GM18526 (cell line): Measurements from ENCODE around the gene NSRP1.

Source experiments
- POLR2A ChIP-seq: IDR thresholded peaks from 3 replicates; pipeline ENCODE4 v1.6.1; 2011; ENCODE audit not compliant: insufficient read length; ENCODE audit errors: extremely low read depth

NSRP1 gene

DNA sequence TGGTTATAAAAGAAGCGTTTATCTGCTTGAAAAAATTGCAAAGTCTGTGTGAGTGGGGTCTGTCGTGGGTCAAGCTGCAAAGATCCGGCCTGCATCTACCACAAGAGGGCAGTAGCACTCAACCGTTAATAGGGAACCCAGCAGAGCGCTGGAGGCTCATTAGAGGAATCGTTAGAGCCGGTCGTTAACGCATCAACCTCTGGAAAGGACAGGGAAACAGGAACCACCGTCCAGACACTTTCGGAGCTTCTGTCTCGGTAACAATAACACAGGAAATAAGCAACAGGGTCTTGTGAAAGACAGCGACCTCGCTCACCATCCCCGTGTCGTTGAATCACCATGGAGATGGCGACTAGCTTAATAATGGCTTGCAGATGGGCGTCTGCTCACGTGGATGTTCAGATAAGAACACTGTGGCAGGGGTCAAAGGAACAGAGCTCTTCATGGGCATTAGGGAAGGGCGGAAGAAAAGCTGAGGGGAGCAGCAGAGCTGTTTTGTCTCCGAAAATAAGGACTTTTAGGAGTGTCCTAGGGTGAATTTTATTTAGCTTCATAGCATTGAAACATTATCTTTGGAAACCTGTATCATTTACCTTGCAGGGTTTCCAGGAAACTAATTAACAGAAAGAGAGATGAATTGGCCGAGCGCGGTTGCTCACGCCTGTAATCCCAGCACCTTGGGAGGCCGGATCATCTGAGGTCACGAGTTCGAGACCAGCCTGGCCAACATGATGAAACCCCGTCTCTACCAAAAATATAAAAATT is 11.9 kb upstream of the NSRP1 start:
- TF ChIP-seq POLR2A = no peak

GRCh38 chr17:30112794-30113193 is 3.8 kb upstream of the NSRP1 start:
- TF ChIP-seq POLR2A = no peak

GRCh38 chr17:30113213-30113612 is 3.4 kb upstream of the NSRP1 start:
- TF ChIP-seq POLR2A = no peak

DNA sequence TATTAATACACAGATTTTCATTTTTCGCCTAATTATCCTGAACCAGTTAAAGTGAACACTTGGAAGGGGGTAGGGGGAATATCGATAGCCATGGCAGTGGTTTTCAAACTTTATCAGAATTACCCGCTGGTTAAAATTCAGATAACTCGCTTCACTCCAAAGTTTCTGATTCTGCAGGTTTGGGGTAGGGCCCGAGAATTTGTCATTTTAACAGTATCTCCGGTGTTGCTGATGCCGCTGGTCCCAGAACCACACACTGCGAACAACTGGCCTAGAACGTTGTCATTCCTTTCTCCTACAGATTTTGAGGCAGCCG is 313 bp upstream of the NSRP1 start:
- no peak for TF ChIP-seq POLR2A

DNA sequence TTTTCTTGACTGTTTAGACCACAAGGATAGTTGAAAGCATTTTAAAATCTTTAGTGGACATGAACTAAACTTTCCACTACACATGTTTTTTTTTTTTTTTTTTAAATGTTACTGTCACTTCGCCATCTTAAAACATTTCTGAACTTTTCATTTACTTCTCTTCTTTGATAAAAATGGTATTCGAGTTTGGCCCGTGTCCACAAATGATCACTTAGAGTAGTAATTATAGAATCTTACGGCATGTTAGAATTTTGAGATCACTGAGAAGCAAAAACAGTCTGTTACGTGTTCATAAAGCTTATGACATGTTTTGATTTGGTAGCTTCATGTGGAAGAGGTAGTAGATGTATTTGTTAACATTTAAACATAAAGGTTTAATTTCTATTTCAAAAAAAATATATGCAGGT is 1.1 kb downstream of the NSRP1 start:
- no peak for TF ChIP-seq POLR2A

DNA sequence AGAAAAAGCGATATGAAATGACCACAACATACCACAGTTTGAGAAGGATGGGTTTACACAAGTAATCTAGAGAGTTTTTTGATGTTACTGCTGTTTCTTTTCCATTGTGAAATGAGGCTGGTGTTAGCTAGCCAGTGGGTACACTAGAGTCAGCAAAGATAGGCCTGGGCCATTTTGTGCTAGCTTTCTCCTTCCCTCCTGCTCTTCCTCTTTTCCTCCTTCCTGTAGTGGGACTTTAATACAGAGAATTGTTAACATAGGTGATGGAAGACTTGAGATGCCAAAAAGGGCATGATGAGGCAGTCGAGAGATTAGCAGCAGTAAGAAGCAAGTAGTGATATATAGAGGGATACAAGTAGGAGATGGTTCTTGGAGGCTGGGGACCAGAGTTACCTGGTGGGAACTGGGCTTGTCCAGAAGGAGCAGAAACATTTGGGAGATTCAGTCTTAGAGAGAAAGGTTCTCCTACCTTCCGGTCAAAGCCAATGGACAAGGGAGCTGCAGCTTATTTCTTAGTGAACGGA is 7.7 kb downstream of the NSRP1 start:
- TF ChIP-seq POLR2A = no peak

DNA sequence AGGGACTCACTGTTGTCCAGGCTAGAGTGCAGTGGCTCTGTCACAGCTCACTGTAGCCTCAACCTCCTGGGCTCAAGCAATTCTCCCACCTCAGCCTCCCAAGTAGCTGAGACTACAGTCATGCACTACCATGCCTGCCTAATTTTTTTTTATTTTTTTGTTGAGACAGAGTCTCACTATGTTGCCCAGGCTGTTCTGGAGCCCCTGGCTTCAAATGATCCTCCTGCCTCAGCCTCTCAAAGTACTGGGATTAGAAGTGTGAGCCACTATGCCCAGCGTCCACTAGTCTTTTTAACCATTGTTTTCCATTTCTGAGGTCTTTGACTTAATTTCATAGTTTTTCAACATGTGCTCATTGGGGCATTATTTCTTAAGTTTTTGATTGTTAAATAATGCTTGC is 13.5 kb downstream of the NSRP1 start:
- no peak for TF ChIP-seq POLR2A

DNA sequence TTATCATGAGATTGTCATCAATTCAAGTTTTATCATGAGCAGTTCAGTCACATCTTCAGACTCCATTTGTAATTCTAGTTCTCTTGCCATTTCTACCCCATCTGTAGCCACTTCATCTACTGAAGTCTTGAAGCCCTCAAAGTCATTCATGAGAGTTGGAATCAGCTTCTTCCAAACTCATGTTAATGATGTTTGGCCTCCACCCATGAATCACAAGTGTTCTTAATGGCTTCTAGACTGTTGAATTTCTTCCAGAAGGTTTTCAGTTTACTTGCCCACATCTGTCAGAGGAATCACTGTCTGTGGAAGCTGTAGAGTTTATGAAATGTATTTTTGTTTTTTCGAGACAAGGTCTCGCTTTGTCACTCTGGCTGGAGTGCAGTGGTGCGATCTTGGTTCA is 16.0 kb downstream of the NSRP1 start:
- no peak for TF ChIP-seq POLR2A

- no peak for TF ChIP-seq POLR2A
These were observed 16.6 kb downstream of the NSRP1 start for GRCh38 chr17:30133197-30133596.

- no peak for TF ChIP-seq POLR2A
These were observed 17.9 kb downstream of the NSRP1 start for GRCh38 chr17:30134551-30134950.

DNA sequence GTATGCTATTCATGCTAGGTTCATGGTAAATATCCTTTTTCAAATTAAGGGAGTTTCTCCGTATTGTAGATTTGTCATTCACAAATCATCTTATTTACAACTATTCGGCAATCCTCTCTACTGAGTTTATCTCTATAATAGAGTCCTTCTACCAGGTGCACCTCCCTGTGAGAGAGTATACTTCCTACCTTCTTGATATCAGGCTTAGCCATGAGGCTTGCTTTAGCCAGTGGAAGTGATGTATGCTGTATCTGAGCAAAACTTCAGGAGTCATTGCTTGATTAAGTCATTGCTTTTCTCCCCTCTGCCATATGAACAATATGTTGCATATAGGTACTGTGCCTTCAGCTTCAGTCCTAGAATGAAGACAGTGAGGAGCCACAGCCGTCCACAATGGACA is 20.5 kb downstream of the NSRP1 start:
- TF ChIP-seq POLR2A = no peak

DNA sequence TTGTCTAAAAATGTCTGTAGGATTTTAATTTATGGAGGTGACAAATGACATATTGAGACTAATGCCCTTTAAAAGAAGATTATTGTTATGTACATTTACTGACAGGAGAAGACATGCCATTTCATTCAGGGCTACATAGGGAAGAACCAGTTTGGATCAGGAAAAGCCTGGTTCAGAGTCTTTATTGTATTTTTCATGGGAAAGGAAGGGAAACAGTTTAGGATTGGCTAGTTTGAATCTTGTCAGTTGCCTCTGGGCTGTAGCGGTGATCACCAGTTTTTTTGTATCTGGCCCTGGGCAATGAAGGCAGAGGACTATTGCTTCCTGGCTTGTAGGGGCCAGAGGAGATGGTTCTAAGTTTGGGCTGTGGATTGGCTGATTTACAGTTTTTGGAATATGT is 31.8 kb downstream of the NSRP1 start:
- no peak for TF ChIP-seq POLR2A

- no peak for TF ChIP-seq POLR2A
These were observed 34.9 kb downstream of the NSRP1 start for GRCh38 chr17:30151471-30151870.

DNA sequence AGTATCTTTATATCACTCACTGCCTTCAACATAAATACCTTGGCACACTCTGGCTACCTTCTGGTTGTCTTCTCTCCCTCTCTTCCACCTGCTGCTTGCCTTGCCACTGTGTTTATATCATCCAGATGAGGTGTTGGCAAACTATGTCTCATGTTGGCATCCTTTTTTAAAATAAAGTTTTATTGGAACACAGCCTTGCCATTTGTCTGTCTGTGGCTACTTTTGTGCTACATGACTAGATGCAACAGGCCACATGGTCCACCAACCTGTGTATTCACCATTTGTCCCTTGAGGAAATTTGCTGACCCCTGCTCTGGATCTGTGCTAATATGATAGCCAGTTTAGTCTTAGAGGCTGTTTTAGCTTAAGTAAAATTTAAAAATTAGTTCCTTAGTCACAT is 36.8 kb downstream of the NSRP1 start:
- TF ChIP-seq POLR2A = no peak

- no peak for TF ChIP-seq POLR2A
These were observed 38.8 kb downstream of the NSRP1 start for GRCh38 chr17:30155389-30155788.

GRCh38 chr17:30158896-30159625 is 42.4 kb downstream of the NSRP1 start:
- no peak for TF ChIP-seq POLR2A

GRCh38 chr17:30160419-30161172 is 44.0 kb downstream of the NSRP1 start:
- TF ChIP-seq POLR2A = no peak

GRCh38 chr17:30161601-30162000 is 45.0 kb downstream of the NSRP1 start:
- TF ChIP-seq POLR2A = no peak
